Measurements from ENCODE around the gene NUDT22.

The NUDT22 gene

DNA sequence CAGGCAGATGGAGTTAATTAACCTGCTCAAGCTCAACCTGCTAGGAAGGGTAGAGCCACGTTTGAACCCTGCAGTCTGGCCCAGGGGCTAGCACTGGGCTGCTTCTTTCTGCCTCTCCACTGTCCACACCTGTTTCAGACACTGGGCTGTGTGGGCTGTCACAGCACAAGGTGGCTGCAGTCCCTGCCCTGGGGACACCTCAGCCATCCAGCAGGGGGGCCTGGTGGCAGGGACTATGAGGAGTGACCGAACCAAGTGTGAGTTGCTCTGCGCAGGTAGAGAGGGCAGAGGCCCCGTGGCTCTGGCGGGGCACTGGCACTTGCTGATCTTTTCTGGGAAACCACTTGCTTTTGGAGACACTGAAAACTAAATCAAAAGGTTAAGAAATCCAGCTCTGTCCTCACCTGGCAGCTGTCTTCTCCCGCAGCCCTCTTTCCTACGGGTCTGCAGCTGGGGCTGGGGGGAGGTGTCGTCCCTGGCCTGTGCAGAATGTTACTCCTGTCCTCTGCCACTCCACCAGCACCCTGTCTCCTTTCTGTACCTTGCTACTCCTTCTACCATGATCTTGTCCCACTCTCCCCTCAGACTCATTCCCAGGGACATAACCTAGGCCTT is 52.6 kb downstream of the NUDT22 start:
- DNase-seq, result no peak

Data from NCI-H526 (cell line).